ENCODE measurements around the gene BTBD9. TPM values are rescaled to one million over a fixed set of nuclear protein-coding genes. Genes with fewer than 3 reads are reported as not detected.

The BTBD9 gene
- total and polyA plus RNA-seq, 2 donors (not counting 1 experiment from before 2014, with no cell fraction given) = 4.1 to 48.9 TPM

GRCh38 chr6:38198219-38198618 lies 441.5 kb downstream of the BTBD9 start:
- no peaks in the 10 kb centered on the region for H3K27me3 ChIP-seq (replicated peaks in 1 of 4; ENCODE audit: control extremely low read depth in 1 of 4, control insufficient read depth in 3 of 4, insufficient read depth in 4 of 4, low read length in 3 of 4)
- ChIA-PET POLR2A (no interaction called here), CTCF (no interaction called here)
- H3K36me3 ChIP-seq (replicated peaks in 1 of 2; ENCODE audit: control extremely low read depth in 1 of 2, control insufficient read depth in 1 of 2, extremely low read depth in 1 of 2, insufficient read depth in 2 of 2, low read length in 1 of 2) = peaks cover 0 to 4% of the 10 kb centered on the region in 2 experiments
- WGBS (ENCODE audit: insufficient coverage) = 98% methylated on average over 8 of the region's 8 CpGs
- no peak overlapping the region for H3K4me3 ChIP-seq (ENCODE audit: control extremely low read depth in 1 of 5, extremely low read depth in 1 of 5, insufficient read depth in 1 of 5, low read depth in 2 of 5, low read length in 4 of 5)
- intact Hi-C loops (cut with micrococcal nuclease) = no loop called here
- H3K27ac ChIP-seq (ENCODE audit: low read length in 2 of 2) = no peak overlapping the region
- DNase-seq (no peak), ATAC-seq (ENCODE audit: low read depth) (no peak)
- Mint-ChIP-seq H3K4me3 (no peak overlapping the region), H3K27me3 (no peaks in the 10 kb centered on the region), H3K9me3 (ENCODE audit: insufficient read depth) (no peaks in the 10 kb centered on the region), H3K4me1 (peaks cover 1% of the 10 kb centered on the region), H3K27ac (no peak overlapping the region)
- H3K9ac ChIP-seq (ENCODE audit: low read length) = no peak overlapping the region
- TF ChIP-seq CTCF (IDR thresholded peaks at IDR 0.05) (no peak), EZH2 (IDR thresholded peaks at IDR 0.05; ENCODE audit: borderline replicate concordance, insufficient read depth, low read depth, low read length, poor library complexity, severe bottlenecking) (no peak)
- no peaks in the 10 kb centered on the region for H3K79me2 ChIP-seq (ENCODE audit: control insufficient read depth, insufficient read depth, low read length)
- H3K4me2 ChIP-seq (replicated peaks; ENCODE audit: low read depth, low read length, poor library complexity, severe bottlenecking) = no peak overlapping the region
- no peak overlapping the region for H2AFZ ChIP-seq (ENCODE audit: insufficient read depth, low read depth, low read length, poor library complexity, severe bottlenecking)
- no peaks in the 10 kb centered on the region for H3K9me3 ChIP-seq (ENCODE audit: control extremely low read depth in 1 of 3, control insufficient read depth in 2 of 3, insufficient read depth in 1 of 3, low read length in 2 of 3)
- no peaks in the 10 kb centered on the region for H3K4me1 ChIP-seq (ENCODE audit: control insufficient read depth in 2 of 2, insufficient read depth in 2 of 2, low read length in 2 of 2)
- H4K20me1 ChIP-seq (ENCODE audit: control insufficient read depth, insufficient read depth, low read length, poor library complexity, severe bottlenecking) = peaks cover 5% of the 10 kb centered on the region

DNA sequence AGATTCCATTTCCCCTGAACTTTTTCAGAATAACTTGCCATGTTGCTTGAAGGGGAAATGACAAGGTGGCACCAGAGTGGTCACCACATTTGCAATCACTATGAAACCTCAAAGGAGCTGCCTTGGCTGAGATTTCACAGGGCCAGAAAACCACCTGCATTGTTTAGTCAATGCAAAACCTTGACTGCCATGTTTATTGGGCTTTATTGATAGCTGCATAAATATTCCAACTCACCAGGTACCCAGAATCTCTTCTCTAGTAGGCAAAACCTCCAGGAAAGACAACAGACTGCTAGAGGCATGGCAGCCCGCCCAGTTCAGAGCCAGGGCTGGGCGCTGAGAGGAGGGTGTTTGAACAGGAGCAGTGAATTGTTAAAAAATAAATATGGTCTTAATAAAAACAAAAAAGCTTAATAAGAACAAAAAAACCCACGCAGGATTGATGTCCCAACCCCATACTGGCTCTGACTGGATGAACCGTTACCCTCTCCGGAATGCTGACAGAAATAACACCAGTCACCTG lies 444.6 kb downstream of the BTBD9 start:
- Histone ChIP-seq H3K9me3 (ENCODE audit: control extremely low read depth in 1 of 3, control insufficient read depth in 2 of 3, insufficient read depth in 1 of 3, low read length in 2 of 3) (no peaks in the 10 kb centered on the region), H4K20me1 (ENCODE audit: control insufficient read depth, insufficient read depth, low read length, poor library complexity, severe bottlenecking) (no peaks in the 10 kb centered on the region), H3K27me3 (replicated peaks in 1 of 4; ENCODE audit: control extremely low read depth in 1 of 4, control insufficient read depth in 3 of 4, insufficient read depth in 4 of 4, low read length in 3 of 4) (no peaks in the 10 kb centered on the region), H3K79me2 (ENCODE audit: control insufficient read depth, insufficient read depth, low read length) (no peaks in the 10 kb centered on the region), H3K9ac (ENCODE audit: low read length) (no peak overlapping the region), H3K4me1 (ENCODE audit: control insufficient read depth in 2 of 2, insufficient read depth in 2 of 2, low read length in 2 of 2) (no peaks in the 10 kb centered on the region), H3K36me3 (replicated peaks in 1 of 2; ENCODE audit: control extremely low read depth in 1 of 2, control insufficient read depth in 1 of 2, extremely low read depth in 1 of 2, insufficient read depth in 2 of 2, low read length in 1 of 2) (peaks cover 0 to 13% of the 10 kb centered on the region in 2 experiments), H3K27ac (ENCODE audit: low read length in 2 of 2) (no peak overlapping the region), H2AFZ (ENCODE audit: insufficient read depth, low read depth, low read length, poor library complexity, severe bottlenecking) (no peak overlapping the region), H3K4me3 (ENCODE audit: control extremely low read depth in 1 of 5, extremely low read depth in 1 of 5, insufficient read depth in 1 of 5, low read depth in 2 of 5, low read length in 4 of 5) (no peak overlapping the region), H3K4me2 (replicated peaks; ENCODE audit: low read depth, low read length, poor library complexity, severe bottlenecking) (no peak overlapping the region)
- WGBS (ENCODE audit: insufficient coverage) = no CpG with 5 or more reads among the region's 5 CpGs
- CTCF ChIA-PET = no interaction called here
- POLR2A ChIA-PET = no interaction called here
- H3K4me3 Mint-ChIP-seq = no peak overlapping the region
- H3K27me3 Mint-ChIP-seq = no peaks in the 10 kb centered on the region
- no peak for ATAC-seq (ENCODE audit: low read depth)
- TF ChIP-seq EZH2 (IDR thresholded peaks at IDR 0.05; ENCODE audit: borderline replicate concordance, insufficient read depth, low read depth, low read length, poor library complexity, severe bottlenecking) (no peak), CTCF (IDR thresholded peaks at IDR 0.05) (no peak)
- no peak for DNase-seq
- H3K9me3 Mint-ChIP-seq (ENCODE audit: insufficient read depth) = no peaks in the 10 kb centered on the region
- H3K27ac Mint-ChIP-seq = no peak overlapping the region
- no peaks in the 10 kb centered on the region for H3K4me1 Mint-ChIP-seq
- intact Hi-C loops (cut with micrococcal nuclease) = no loop called here

Measured in B cell (primary cell).